Endothelial cell of umbilical vein (primary cell): ENCODE measurements around the gene ELOVL5. TPM values are rescaled to one million over a fixed set of nuclear protein-coding genes. Genes with fewer than 3 reads are reported as not detected.

Experiments
- BruUV-seq: library from RNA; stranded (reverse); fragments of 400-500 nt; replicated peaks from 2 replicates; lab custom pipeline; 2021; lab: Mats Ljungman, UMichigan
- CTCF ChIA-PET: fragments of 300-600, 350-600 bp; sonication (Branson Sonifier 250); formaldehyde crosslinking; loops from one replicate; lab custom pipeline; 2021; ENCODE audit warnings: antibody characterized with exemption, inconsistent platforms; lab: Charles Lee
- POLR2A ChIA-PET: fragments of 300-600, 350-600 bp; sonication (Branson Sonifier 250); formaldehyde crosslinking; loops from one replicate; lab custom pipeline; 2021; ENCODE audit warnings: antibody characterized with exemption, inconsistent platforms; lab: Charles Lee
- DNase-seq: peaks from one replicate; pipeline ENCODE4 v3.0.0-alpha.2; 2011; ENCODE audit warnings: low read depth, low spot score
- FAIRE-seq: peaks from 2 replicates; lab custom pipeline; 2011; peaks lifted over from hg19 to GRCh38; lab: Jason Lieb, UNC
- H2AFZ ChIP-seq: 2 replicates; pipeline ENCODE4 v1.6.0; 2012; ENCODE audit warnings: low read depth, low read length, control low read depth, inconsistent platforms
- H3K27ac ChIP-seq: 2 replicates; pipeline ENCODE4 v1.5.1; 2011; ENCODE audit warnings: low read depth, mild to moderate bottlenecking, control low read depth, low read length, moderate library complexity; ENCODE audit not compliant: insufficient read depth
- H3K27me3 ChIP-seq, 2 experiments: 2 replicates each; pipeline versions ENCODE4 v1.6.0 to v1.6.1; 2011; ENCODE audit warnings: low read length in 2 of 2, mixed read lengths in 1 of 2; ENCODE audit not compliant: control insufficient read depth in 2 of 2, insufficient read depth in 2 of 2
- H3K36me3 ChIP-seq, 2 experiments: 2 replicates in 1 of 2; 3 replicates in 1 of 2; pipeline ENCODE4 v1.5.1; 2011; ENCODE audit warnings: low read length in 2 of 2, mild to moderate bottlenecking in 1 of 2, moderate library complexity in 1 of 2; ENCODE audit not compliant: control insufficient read depth in 2 of 2, insufficient read depth in 2 of 2; ENCODE audit errors: extremely low read depth in 1 of 2
- H3K4me1 ChIP-seq: 3 replicates; pipeline ENCODE4 v1.5.1; 2011; ENCODE audit warnings: mild to moderate bottlenecking, low read length; ENCODE audit not compliant: control insufficient read depth, insufficient read depth; ENCODE audit errors: extremely low read depth
- H3K4me2 ChIP-seq: 2 replicates; pipeline ENCODE4 v1.6.1; 2011; ENCODE audit warnings: low read length, control low read depth, mixed read lengths; ENCODE audit not compliant: insufficient read depth
- H3K4me3 ChIP-seq, 3 experiments: fragments of 200-600 bp in 1 of 3; sonication (generic), shearing (Covaris generic) in 1 of 3; replicated peaks in 1 of 3; 2 replicates each; pipeline ENCODE4 v1.5.1; 2011 to 2016; ENCODE audit warnings: control low read depth in 3 of 3, low read length in 3 of 3, mild to moderate bottlenecking in 2 of 3, inconsistent platforms in 1 of 3, low read depth in 1 of 3, moderate library complexity in 1 of 3; ENCODE audit not compliant: insufficient read depth in 1 of 3
- H3K79me2 ChIP-seq: 2 replicates; pipeline ENCODE4 v1.6.0; 2012; ENCODE audit warnings: low read length, inconsistent platforms; ENCODE audit not compliant: control insufficient read depth, insufficient read depth
- H3K9ac ChIP-seq: replicated peaks from 2 replicates; pipeline ENCODE3; 2011; ENCODE audit warnings: low read length, control low read depth; ENCODE audit not compliant: insufficient read depth; ENCODE audit errors: extremely low read depth
- H3K9me1 ChIP-seq: replicated peaks from 3 replicates; pipeline ENCODE4 v1.6.0; 2011; ENCODE audit warnings: mild to moderate bottlenecking, low read length; ENCODE audit not compliant: control insufficient read depth, insufficient read depth; ENCODE audit errors: extremely low read depth
- H3K9me3 ChIP-seq: replicated peaks from 2 replicates; pipeline ENCODE4 v1.5.1; 2012; ENCODE audit warnings: low read length, inconsistent platforms; ENCODE audit not compliant: control insufficient read depth, insufficient read depth
- H4K20me1 ChIP-seq: replicated peaks from 2 replicates; pipeline ENCODE3; 2011; ENCODE audit warnings: mild to moderate bottlenecking, low read length; ENCODE audit not compliant: control insufficient read depth, insufficient read depth; ENCODE audit errors: extremely low read depth
- CTCF ChIP-seq, 2 donors: IDR thresholded peaks; 1 replicate in 1 of 2; 2 replicates in 1 of 2; pipeline ENCODE4 v1.5.1; 2011; ENCODE audit warnings: low read length in 2 of 2, mild to moderate bottlenecking in 2 of 2, moderate library complexity in 2 of 2, control low read depth in 1 of 2, inconsistent platforms in 1 of 2, low read depth in 1 of 2; ENCODE audit not compliant: insufficient read depth in 1 of 2; ENCODE audit errors: extremely low read depth in 1 of 2
- EZH2 ChIP-seq: IDR thresholded peaks from 2 replicates; pipeline ENCODE4 v1.6.1; 2012; ENCODE audit warnings: borderline replicate concordance, low read depth, mild to moderate bottlenecking, moderate library complexity, low read length, inconsistent platforms; ENCODE audit not compliant: severe bottlenecking
- FOS ChIP-seq: IDR thresholded peaks from 2 replicates; pipeline ENCODE4 v1.6.1; 2011; ENCODE audit warnings: mild to moderate bottlenecking, low read length, moderate library complexity, borderline replicate concordance; ENCODE audit not compliant: insufficient read depth
- GATA2 ChIP-seq: IDR thresholded peaks from 2 replicates; pipeline ENCODE4 v1.7.0; 2011; ENCODE audit warnings: low read depth, mild to moderate bottlenecking, moderate library complexity, mixed read lengths, low read length; ENCODE audit not compliant: insufficient read length, insufficient read depth
- JUN ChIP-seq: IDR thresholded peaks from 2 replicates; pipeline ENCODE4 v1.6.1; 2011; ENCODE audit warnings: borderline replicate concordance, low read depth; ENCODE audit not compliant: insufficient read length, insufficient read depth
- MYC ChIP-seq: IDR thresholded peaks from one replicate; pipeline ENCODE4 v1.6.1; 2011; ENCODE audit warnings: mild to moderate bottlenecking, low read depth, low read length
- POLR2A ChIP-seq: IDR thresholded peaks from 2 replicates; pipeline ENCODE4 v1.6.1; 2012; ENCODE audit warnings: low read depth, mild to moderate bottlenecking, control low read depth, low read length
- POLR2AphosphoS5 ChIP-seq: IDR thresholded peaks from 2 replicates; pipeline ENCODE4 v1.6.1; 2012; ENCODE audit warnings: low read depth, mild to moderate bottlenecking, control low read depth, low read length, moderate library complexity; ENCODE audit not compliant: insufficient read depth
- dilution Hi-C: fragments of 300-500 bp; cut with MboI; formaldehyde crosslinking; loops from one replicate; pipeline ENCODE4 v1.15.0; 2019; ENCODE audit warnings: low sequenced_read_pairs; ENCODE audit not compliant: extremely low pct_ligation_motif_present
- intact Hi-C: fragments of 100-400 bp; cut with micrococcal nuclease; formaldehyde crosslinking; loops from one replicate; pipeline ENCODE4 v1.10.0; 2022
- polyA plus RNA-seq, 4 experiments: library from polyadenylated mRNA; depleted of rRNA in 3 of 4; stranded (reverse) in 3 of 4; unstranded in 1 of 4; fragments of >200 nt; gene quantifications; 2 replicates each; pipeline versions ENCODE4 v1.2.1 to v1.2.3, GENCODE V29; 2011 to 2012; ENCODE audit warnings: missing spikeins in 1 of 4
- total RNA-seq: library from RNA; stranded (reverse); gene quantifications from 2 replicates; pipeline ENCODE4 v1.2.3, GENCODE V29; 2021
- TF ChIP-seq, protein P1 (sequence below): IDR thresholded peaks from 2 replicates; pipeline ENCODE4 v1.6.1; 2011; ENCODE audit not compliant: insufficient read depth, insufficient read length

Gene ELOVL5
- total and polyA plus RNA-seq, 2 donors (not counting 3 experiments of a cell fraction or from before 2014, with no cell fraction given), result 85.9 to 140 TPM

DNA sequence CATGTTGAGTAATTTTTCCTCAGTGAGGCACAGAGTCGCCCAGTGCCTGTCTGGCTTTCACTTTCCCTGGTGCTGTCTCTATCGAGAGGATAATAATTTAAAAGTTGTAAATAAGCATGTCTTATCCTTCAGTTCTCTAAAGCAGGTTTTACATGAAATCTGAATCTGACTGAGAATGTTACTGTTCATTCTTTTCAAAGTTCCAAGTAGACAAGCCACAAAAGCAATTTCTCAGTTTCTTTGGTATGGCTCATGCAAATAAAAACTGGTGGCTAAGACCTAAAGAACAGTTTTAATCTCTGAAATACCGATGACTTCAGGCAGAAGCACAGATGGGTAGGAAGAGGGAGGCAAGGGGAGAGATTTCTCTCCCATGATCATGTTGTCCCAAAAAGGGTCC, 112.5 kb downstream of the ELOVL5 start:
- POLR2A ChIA-PET, result no interaction called here
- CTCF ChIA-PET, result no interaction called here
- no TSS peak for BruUV-seq

More for the DNA sequence above, 112.5 kb downstream of the ELOVL5 start:
- Histone ChIP-seq H3K9me1 (no peaks in the 10 kb centered on the region), H3K4me3 (no peak overlapping the region), H3K4me2 (no peak overlapping the region), H3K27me3 (no peaks in the 10 kb centered on the region), H3K4me1 (no peaks in the 10 kb centered on the region), H3K9me3 (no peaks in the 10 kb centered on the region), H3K27ac (no peak overlapping the region), H2AFZ (no peak overlapping the region), H3K79me2 (no peaks in the 10 kb centered on the region), H3K36me3 (no peaks in the 10 kb centered on the region), H3K9ac (no peak overlapping the region), H4K20me1 (no peaks in the 10 kb centered on the region)
- dilution Hi-C loops, result no loop called here
- no peak for TF ChIP-seq POLR2AphosphoS5
- no peak for TF ChIP-seq FOS
- no peak for TF ChIP-seq JUN
- TF ChIP-seq, protein P1, sequence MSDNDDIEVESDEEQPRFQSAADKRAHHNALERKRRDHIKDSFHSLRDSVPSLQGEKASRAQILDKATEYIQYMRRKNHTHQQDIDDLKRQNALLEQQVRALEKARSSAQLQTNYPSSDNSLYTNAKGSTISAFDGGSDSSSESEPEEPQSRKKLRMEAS, result no peak
- no peak for TF ChIP-seq EZH2
- TF ChIP-seq POLR2A, result no peak
- TF ChIP-seq GATA2, result no peak
- TF ChIP-seq MYC, result no peak
- no peak for TF ChIP-seq CTCF (IDR thresholded peaks at IDR 0.05; ENCODE audit: extremely low read depth in 1 of 2, insufficient read depth in 1 of 2, low read depth in 1 of 2, low read length in 2 of 2)
- FAIRE-seq, result no peak
- intact Hi-C loops, result no loop called here
- no peak for DNase-seq
